Measurements from ENCODE around the gene TSPO2.

- TF ChIP-seq RXRA (IDR thresholded peaks at IDR 0.05; ENCODE audit: insufficient read depth, low read depth, low read length) (no peak), CTCF (IDR thresholded peaks at IDR 0.05; ENCODE audit: control extremely low read depth in 1 of 3, insufficient read depth in 1 of 3, low read depth in 1 of 3, low read length in 3 of 3) (no peak), RAD21 (IDR thresholded peaks at IDR 0.05 in 1 of 2, conservative IDR thresholded peaks at IDR 0.05 in 1 of 2; ENCODE audit: low read depth in 2 of 2, low read length in 2 of 2) (no peak), TAF1 (IDR thresholded peaks at IDR 0.05; ENCODE audit: low read depth, low read length) (no peak), BRCA1 (IDR thresholded peaks at IDR 0.05; ENCODE audit: low read depth, low read length) (no peak), ATF3 (IDR thresholded peaks at IDR 0.05; ENCODE audit: insufficient read depth, low read depth, low read length) (no peak), HDAC2 (IDR thresholded peaks at IDR 0.05; ENCODE audit: borderline replicate concordance in 1 of 2, low read depth in 2 of 2, low read length in 2 of 2) (no peak), TAF7 (optimal IDR thresholded peaks at IDR 0.05; ENCODE audit: borderline replicate concordance, low read depth, low read length) (no peak), POLR2AphosphoS5 (IDR thresholded peaks at IDR 0.05; ENCODE audit: low read depth, low read length) (no peak), GABPA (IDR thresholded peaks at IDR 0.05; ENCODE audit: borderline replicate concordance, insufficient read depth, low read length) (no peak), HDAC6 (IDR thresholded peaks at IDR 0.05; ENCODE audit: low read depth, low read length) (no peak), CHD2 (IDR thresholded peaks at IDR 0.05; ENCODE audit: low read length) (no peak), SUZ12 (IDR thresholded peaks at IDR 0.05; ENCODE audit: low read length) (no peak)
Observed at GRCh38 chr6:41011673-41012072, 30.6 kb upstream of the TSPO2 start.

All from H1 (cell line).